ENCODE data around the gene CDK5R2. TPM values are rescaled to one million over a fixed set of nuclear protein-coding genes. Genes with fewer than 3 reads are reported as not detected.

Gene CDK5R2
- total RNA-seq, 2 donors from 2014 or later = 0.81 to 0.95 TPM

DNA sequence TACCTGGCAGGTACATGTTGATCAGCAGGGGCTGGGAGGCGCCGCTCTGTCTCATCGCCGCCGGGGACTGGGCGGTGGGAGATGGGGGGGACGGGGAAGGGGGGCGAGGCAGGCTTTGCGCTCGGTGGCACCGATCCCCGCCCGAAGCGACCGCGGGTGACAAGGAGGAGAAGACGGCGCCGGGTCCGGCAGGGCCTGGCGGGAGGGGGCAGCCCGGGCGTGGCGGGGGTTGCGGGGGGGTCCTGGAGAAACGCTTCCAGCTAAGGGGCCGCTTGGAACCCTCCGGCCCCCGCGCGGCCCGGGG is 25.5 kb downstream of the CDK5R2 start, which contains the start of gene FEV:
FEV (minus strand) TSS at position 164 of the 304 bp plus-strand sequence; CDS start at position 55, 109 bp downstream.
- no peak within 1 kb of the TSS for H3K9ac ChIP-seq (ENCODE audit: extremely low read depth, low read length, poor library complexity, severe bottlenecking)
- H3K27ac Mint-ChIP-seq = no peak within 1 kb of the TSS
- H3K36me3 Mint-ChIP-seq (ENCODE audit: low read depth) = no peaks in the 10 kb centered on the region
- H3K27ac ChIP-seq (ENCODE audit: low read depth, low read length) = no peak within 1 kb of the TSS
- peaks cover 96% of the 10 kb centered on the region for H3K27me3 Mint-ChIP-seq (ENCODE audit: insufficient read depth)
- H3K27me3 ChIP-seq (ENCODE audit: control insufficient read depth, insufficient read depth, low read length, poor library complexity, severe bottlenecking) = peaks cover 99% of the 10 kb centered on the region
- peak within 1 kb of the TSS; percentile 50 for H3K4me3 Mint-ChIP-seq
- 0 to 1% methylated on average over 16 to 32 of the region's 32 CpGs for WGBS, 2 experiments (ENCODE audit: insufficient coverage in 1 of 2, insufficient read length in 1 of 2)
- DNase-seq = no peak
- no peaks in the 10 kb centered on the region for H3K36me3 ChIP-seq (ENCODE audit: control insufficient read depth, insufficient read depth, low read length)
- TF ChIP-seq, protein P1, sequence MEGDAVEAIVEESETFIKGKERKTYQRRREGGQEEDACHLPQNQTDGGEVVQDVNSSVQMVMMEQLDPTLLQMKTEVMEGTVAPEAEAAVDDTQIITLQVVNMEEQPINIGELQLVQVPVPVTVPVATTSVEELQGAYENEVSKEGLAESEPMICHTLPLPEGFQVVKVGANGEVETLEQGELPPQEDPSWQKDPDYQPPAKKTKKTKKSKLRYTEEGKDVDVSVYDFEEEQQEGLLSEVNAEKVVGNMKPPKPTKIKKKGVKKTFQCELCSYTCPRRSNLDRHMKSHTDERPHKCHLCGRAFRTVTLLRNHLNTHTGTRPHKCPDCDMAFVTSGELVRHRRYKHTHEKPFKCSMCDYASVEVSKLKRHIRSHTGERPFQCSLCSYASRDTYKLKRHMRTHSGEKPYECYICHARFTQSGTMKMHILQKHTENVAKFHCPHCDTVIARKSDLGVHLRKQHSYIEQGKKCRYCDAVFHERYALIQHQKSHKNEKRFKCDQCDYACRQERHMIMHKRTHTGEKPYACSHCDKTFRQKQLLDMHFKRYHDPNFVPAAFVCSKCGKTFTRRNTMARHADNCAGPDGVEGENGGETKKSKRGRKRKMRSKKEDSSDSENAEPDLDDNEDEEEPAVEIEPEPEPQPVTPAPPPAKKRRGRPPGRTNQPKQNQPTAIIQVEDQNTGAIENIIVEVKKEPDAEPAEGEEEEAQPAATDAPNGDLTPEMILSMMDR (conservative IDR thresholded peaks at IDR 0.05) = no peak
- H3K9me3 ChIP-seq (ENCODE audit: control insufficient read depth, low read length) = no peaks in the 10 kb centered on the region
- H3K4me3 ChIP-seq (ENCODE audit: low read length) = peak within 1 kb of the TSS; percentile 65
- no peaks in the 10 kb centered on the region for H3K9me3 Mint-ChIP-seq
- H3K4me1 Mint-ChIP-seq = peaks cover 9% of the 10 kb centered on the region
- H3K4me1 ChIP-seq (ENCODE audit: control insufficient read depth, insufficient read depth, low read length) = peaks cover 6% of the 10 kb centered on the region

DNA sequence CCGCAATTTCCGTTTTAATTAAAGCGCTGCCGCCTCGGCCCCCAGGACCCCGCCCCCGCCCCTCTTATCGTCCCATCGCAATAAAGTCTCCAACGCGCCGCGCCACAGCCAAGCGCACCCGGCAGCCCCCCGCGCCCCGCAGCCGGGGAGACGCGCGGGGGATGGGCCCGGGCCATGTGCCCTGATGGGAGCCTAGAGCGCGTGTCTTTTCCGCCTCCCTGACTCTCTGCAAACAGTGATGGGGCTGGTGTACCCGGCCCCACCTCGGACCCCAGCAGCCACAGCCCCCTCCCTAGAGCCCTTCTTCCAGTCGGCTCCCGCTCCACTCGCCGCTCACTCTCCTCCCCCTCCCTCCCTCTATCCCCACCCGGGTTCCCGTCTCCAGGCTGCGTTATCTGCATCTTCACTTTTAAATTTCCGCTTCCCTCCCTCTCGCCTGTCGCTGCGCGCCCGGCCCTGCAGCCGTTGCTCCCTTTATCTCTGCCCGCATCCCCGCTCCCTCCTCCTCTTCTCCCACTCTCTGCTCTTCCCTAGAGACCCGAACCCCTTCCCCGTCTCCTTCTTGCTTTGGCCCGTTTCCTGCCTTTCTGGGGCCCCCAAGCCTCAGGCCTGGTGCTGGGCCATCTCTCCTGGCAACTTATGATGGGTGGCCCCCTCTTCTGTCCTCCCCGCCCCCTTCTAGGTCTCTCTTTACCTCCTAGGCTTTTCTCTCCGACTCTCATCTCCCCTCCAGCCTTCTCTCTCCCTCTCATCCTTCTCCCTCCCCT is 26.0 kb downstream of the CDK5R2 start:
- WGBS, 2 experiments (ENCODE audit: insufficient coverage in 1 of 2, insufficient read length in 1 of 2) = 1 to 2% methylated on average over 20 to 49 of the region's 49 CpGs
- Histone ChIP-seq H3K36me3 (ENCODE audit: control insufficient read depth, insufficient read depth, low read length) (no peaks in the 10 kb centered on the region), H3K9ac (ENCODE audit: extremely low read depth, low read length, poor library complexity, severe bottlenecking) (no peak overlapping the region), H3K27me3 (ENCODE audit: control insufficient read depth, insufficient read depth, low read length, poor library complexity, severe bottlenecking) (peaks cover 100% of the 10 kb centered on the region), H3K27ac (ENCODE audit: low read depth, low read length) (no peak overlapping the region), H3K4me1 (ENCODE audit: control insufficient read depth, insufficient read depth, low read length) (peaks cover 6% of the 10 kb centered on the region), H3K9me3 (ENCODE audit: control insufficient read depth, low read length) (no peaks in the 10 kb centered on the region), H3K4me3 (ENCODE audit: low read length) (no peak overlapping the region)
- Mint-ChIP-seq H3K9me3 (no peaks in the 10 kb centered on the region), H3K4me1 (peaks cover 9% of the 10 kb centered on the region), H3K27me3 (ENCODE audit: insufficient read depth) (peaks cover 97% of the 10 kb centered on the region), H3K4me3 (peak overlapping the region; percentile 26), H3K36me3 (ENCODE audit: low read depth) (no peaks in the 10 kb centered on the region), H3K27ac (no peak overlapping the region)
- DNase-seq = peak; percentile 66
- TF ChIP-seq, protein P1 (conservative IDR thresholded peaks at IDR 0.05) = no peak

DNA sequence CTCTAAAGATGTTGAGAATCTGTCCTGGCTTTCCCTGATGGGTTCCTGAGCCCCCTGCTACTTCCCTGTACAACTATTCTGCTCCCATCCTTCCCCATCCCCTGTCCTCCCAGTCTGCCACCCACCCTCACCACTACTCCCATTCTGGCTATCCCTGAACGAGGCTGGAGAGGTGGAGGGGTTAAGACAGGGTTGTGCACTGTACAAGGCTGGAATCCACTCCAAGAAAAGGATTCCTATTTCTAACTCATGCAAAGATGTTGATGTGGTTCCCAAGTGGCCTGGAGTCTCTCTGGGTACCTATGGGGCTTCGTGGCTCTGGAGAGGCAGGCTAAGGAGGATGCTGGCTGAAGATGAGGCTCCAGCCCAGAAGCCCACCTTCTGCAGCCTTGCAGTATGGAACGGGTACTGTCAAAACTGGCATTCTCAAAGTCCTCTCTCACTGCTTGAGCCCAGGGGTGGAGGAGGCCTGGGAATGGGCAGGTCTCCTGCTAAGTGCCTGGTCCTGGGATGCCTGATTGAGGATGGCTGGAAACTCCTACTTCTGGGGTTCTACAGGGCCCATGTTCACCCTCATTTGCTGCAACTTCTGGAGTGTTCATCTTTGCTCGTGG is 26.8 kb downstream of the CDK5R2 start:
- Histone ChIP-seq H3K9ac (ENCODE audit: extremely low read depth, low read length, poor library complexity, severe bottlenecking) (no peak overlapping the region), H3K36me3 (ENCODE audit: control insufficient read depth, insufficient read depth, low read length) (no peaks in the 10 kb centered on the region), H3K27ac (ENCODE audit: low read depth, low read length) (no peak overlapping the region), H3K27me3 (ENCODE audit: control insufficient read depth, insufficient read depth, low read length, poor library complexity, severe bottlenecking) (peaks cover 100% of the 10 kb centered on the region), H3K4me3 (ENCODE audit: low read length) (no peak overlapping the region), H3K9me3 (ENCODE audit: control insufficient read depth, low read length) (no peaks in the 10 kb centered on the region), H3K4me1 (ENCODE audit: control insufficient read depth, insufficient read depth, low read length) (peaks cover 6% of the 10 kb centered on the region)
- Mint-ChIP-seq H3K4me3 (no peak overlapping the region), H3K4me1 (peaks cover 5% of the 10 kb centered on the region), H3K9me3 (no peaks in the 10 kb centered on the region), H3K36me3 (ENCODE audit: low read depth) (no peaks in the 10 kb centered on the region), H3K27me3 (ENCODE audit: insufficient read depth) (peaks cover 98% of the 10 kb centered on the region), H3K27ac (no peak overlapping the region)
- no peak for DNase-seq
- 10 to 34% methylated on average over 2 to 4 of the region's 4 CpGs for WGBS, 2 experiments (ENCODE audit: insufficient coverage in 1 of 2, insufficient read length in 1 of 2)
- TF ChIP-seq, protein P1 (conservative IDR thresholded peaks at IDR 0.05) = no peak

Measured in endodermal cell (in vitro differentiated cells).